Endothelial cell (in vitro differentiated cells): ENCODE results near the gene KCTD13. TPM values are rescaled to one million over a fixed set of nuclear protein-coding genes. Genes with fewer than 3 reads are reported as not detected.
"Not testable (repeated sequence)": the region's sequence is repeated elsewhere in the genome, so short reads cannot be mapped to it uniquely, and the experiment has no call there.

Experiments
- DNase-seq: peaks from one replicate; pipeline ENCODE4 v3.0.0; 2021; ENCODE audit warnings: low spot score
- H3K27ac Mint-ChIP-seq: one replicate; pipeline ENCODE4 v1.8.0; 2021; ENCODE audit warnings: mixed read lengths, inconsistent platforms; ENCODE audit not compliant: unreplicated experiment
- H3K27me3 Mint-ChIP-seq: one replicate; pipeline ENCODE4 v1.8.0; 2021; ENCODE audit warnings: mild to moderate bottlenecking, moderate library complexity, mixed read lengths, inconsistent platforms; ENCODE audit not compliant: unreplicated experiment
- H3K36me3 Mint-ChIP-seq: one replicate; pipeline ENCODE4 v1.8.0; 2021; ENCODE audit warnings: mild to moderate bottlenecking, low read depth, mixed read lengths, inconsistent platforms; ENCODE audit not compliant: unreplicated experiment
- H3K4me1 Mint-ChIP-seq: one replicate; pipeline ENCODE4 v1.8.0; 2021; ENCODE audit warnings: mild to moderate bottlenecking, mixed read lengths, inconsistent platforms; ENCODE audit not compliant: unreplicated experiment
- H3K4me3 Mint-ChIP-seq: one replicate; pipeline ENCODE4 v1.8.0; 2021; ENCODE audit warnings: mild to moderate bottlenecking, mixed read lengths, inconsistent platforms; ENCODE audit not compliant: unreplicated experiment
- H3K9me3 Mint-ChIP-seq: one replicate; pipeline ENCODE4 v1.8.0; 2021; ENCODE audit warnings: mixed read lengths, inconsistent platforms; ENCODE audit not compliant: unreplicated experiment
- total RNA-seq: library from RNA; stranded (reverse); fragmentation: NEBNext Ultra II Directional; extraction: Animal tissue kit (Norgen Biotek cat#: 25700); gene quantifications from one replicate; pipeline ENCODE4 v1.2.1, GENCODE V29; 2021; ENCODE audit not compliant: unreplicated experiment
- TF ChIP-seq, protein P1 (sequence below): fragments of 200-600 bp; sonication (generic); IDR thresholded peaks from one replicate; pipeline ENCODE4 v1.5.0; 2021; ENCODE audit warnings: antibody characterized with exemption; ENCODE audit not compliant: unreplicated experiment

KCTD13 gene
- total RNA-seq, 1 donor from 2014 or later: 25.8 TPM

DNA sequence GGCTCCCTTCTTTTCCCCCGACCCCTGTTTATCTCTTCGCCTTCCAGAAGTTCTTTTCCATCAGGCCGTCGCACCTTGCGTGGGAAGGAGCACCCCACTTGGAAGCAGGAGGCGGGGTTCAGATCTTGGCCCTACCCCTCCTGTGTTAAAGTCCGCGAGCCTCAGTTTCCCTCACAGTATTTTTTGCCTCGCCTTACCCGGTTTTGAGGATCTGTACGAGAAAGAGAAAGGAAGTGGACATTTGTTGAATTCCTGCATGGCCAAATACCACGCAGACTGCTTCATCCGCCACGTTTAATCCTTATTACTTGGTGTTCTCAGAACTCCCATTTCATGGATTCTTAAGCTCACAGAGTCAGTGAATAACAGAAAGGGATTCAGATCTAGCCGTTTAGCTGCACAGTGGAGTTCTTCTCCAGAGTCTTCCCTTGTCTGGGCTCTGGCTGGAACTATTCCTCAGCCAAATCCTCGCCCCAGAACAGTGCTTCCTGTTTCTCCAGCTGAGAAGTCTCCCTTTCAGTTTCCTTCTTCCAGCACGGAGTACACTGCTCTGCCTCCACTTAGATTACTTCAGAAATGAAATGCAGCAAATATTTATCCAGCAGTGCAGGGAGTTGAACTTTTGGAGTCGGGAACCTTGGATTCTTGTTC, 36.4 kb upstream of the KCTD13 start:
- peak; percentile 23 for DNase-seq
- peaks cover 13% of the 10 kb centered on the region for H3K27me3 Mint-ChIP-seq

DNA sequence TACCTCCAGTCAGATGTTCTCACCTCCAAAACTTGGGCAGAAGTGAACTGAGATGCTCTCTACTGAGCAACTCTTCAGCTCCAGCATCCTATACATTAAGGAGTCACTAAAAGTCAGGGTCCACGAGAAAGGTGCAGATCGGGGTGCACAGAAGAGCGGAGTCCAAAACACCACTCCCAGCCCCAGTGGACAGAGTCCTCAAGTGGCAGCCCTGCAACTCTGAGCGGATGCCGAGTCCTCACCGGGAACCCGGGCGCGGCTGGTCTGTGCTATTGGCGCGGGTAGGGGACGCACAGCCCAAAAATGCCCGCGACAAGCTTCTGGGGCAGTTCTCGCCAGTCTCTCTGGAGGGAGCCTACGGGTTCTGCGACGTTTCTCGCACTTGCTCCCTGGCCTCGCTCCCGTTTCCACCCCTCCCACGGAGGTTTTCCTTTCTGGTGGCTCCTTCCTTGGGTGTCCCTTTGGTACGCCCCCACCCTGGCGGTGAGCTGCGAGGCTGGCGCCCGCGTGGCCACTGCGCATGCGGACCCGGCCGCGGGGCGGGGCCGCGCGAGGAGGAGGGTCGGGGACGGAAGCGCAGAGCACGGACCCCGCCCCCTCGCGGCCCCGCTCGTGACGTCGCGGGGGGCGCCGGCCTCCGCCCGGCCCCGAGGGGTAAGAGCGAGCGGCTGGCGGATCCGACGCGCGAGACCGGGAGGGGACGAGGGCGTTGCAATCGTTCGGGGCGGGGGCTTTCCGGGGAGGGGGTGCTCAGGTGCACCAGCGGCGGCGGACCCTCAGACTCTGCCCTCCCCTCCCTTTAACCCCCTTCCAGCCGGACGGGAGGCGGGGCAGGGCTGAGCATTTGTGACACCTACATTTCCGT, 35.7 kb upstream of the KCTD13 start, which contains the start of gene TMEM219:
Gene TMEM219 (plus strand): TSS at position 601 of the 865 bp plus-strand sequence. CDS start 1,065 bp downstream, outside the sequence.
- peak; percentile 96 for DNase-seq
- Mint-ChIP-seq H3K27ac (peak within 1 kb of the TSS; percentile 98), H3K36me3 (peaks cover 6% of the 10 kb centered on the region), H3K4me3 (peak within 1 kb of the TSS; percentile 94), H3K9me3 (no peaks in the 10 kb centered on the region), H3K4me1 (peaks cover 26% of the 10 kb centered on the region), H3K27me3 (peaks cover 13% of the 10 kb centered on the region)
- TF ChIP-seq, protein P1, sequence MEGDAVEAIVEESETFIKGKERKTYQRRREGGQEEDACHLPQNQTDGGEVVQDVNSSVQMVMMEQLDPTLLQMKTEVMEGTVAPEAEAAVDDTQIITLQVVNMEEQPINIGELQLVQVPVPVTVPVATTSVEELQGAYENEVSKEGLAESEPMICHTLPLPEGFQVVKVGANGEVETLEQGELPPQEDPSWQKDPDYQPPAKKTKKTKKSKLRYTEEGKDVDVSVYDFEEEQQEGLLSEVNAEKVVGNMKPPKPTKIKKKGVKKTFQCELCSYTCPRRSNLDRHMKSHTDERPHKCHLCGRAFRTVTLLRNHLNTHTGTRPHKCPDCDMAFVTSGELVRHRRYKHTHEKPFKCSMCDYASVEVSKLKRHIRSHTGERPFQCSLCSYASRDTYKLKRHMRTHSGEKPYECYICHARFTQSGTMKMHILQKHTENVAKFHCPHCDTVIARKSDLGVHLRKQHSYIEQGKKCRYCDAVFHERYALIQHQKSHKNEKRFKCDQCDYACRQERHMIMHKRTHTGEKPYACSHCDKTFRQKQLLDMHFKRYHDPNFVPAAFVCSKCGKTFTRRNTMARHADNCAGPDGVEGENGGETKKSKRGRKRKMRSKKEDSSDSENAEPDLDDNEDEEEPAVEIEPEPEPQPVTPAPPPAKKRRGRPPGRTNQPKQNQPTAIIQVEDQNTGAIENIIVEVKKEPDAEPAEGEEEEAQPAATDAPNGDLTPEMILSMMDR: peak; percentile 48

More for the DNA sequence above, 36.4 kb upstream of the KCTD13 start:
- Mint-ChIP-seq H3K9me3 (no peaks in the 10 kb centered on the region), H3K27ac (peak overlapping the region; percentile 98), H3K4me3 (peak overlapping the region; percentile 94), H3K4me1 (peaks cover 26% of the 10 kb centered on the region), H3K36me3 (peaks cover 6% of the 10 kb centered on the region)
- TF ChIP-seq, protein P1: no peak

DNA sequence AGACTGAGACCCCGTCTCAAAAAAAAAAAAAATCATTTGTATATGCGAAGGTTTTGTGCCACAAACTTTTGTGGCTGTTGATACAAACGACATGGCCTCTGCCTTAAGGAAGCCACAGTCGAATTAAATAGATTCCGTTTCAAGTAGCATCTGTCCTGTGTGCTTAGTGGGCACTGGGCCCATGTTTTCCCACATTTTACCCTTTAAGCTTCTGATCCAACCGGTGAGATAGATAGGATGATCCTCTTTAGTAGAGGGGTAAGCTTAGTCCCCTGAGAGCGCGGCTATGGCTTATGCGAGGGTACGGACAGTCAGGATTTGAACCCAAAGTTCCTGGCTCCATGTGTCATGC, 35.1 kb upstream of the KCTD13 start:
- Mint-ChIP-seq H3K9me3 (no peaks in the 10 kb centered on the region), H3K36me3 (peaks cover 6% of the 10 kb centered on the region), H3K4me1 (peaks cover 25% of the 10 kb centered on the region), H3K27me3 (peaks cover 12% of the 10 kb centered on the region), H3K4me3 (peak overlapping the region; percentile 89), H3K27ac (peak overlapping the region; percentile 89)
- TF ChIP-seq, protein P1: no peak
- no peak for DNase-seq

DNA sequence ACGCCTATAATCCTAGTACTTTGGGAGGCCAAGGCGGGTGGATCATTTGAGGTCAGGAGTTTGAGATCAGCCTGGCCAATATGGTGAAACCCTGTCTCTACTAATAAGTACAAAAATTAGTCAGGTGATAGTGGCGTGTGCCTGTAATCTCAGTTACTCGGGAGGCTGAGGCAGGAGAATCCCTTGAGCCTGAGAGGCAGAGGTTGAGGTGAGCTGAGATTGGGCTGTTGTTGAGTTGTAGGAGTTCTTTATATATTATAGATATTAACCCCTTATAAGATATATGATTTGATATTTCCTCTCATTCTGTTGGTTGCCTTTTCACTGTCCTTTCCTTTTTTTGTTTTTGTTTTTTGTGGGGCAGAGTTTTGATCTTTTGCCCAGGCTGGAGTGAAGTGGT, 33.8 kb upstream of the KCTD13 start:
- H3K4me1 Mint-ChIP-seq: peaks cover 21% of the 10 kb centered on the region
- not testable (repeated sequence) for H3K4me3 Mint-ChIP-seq, H3K36me3 Mint-ChIP-seq, H3K9me3 Mint-ChIP-seq, DNase-seq, H3K27ac Mint-ChIP-seq, H3K27me3 Mint-ChIP-seq

DNA sequence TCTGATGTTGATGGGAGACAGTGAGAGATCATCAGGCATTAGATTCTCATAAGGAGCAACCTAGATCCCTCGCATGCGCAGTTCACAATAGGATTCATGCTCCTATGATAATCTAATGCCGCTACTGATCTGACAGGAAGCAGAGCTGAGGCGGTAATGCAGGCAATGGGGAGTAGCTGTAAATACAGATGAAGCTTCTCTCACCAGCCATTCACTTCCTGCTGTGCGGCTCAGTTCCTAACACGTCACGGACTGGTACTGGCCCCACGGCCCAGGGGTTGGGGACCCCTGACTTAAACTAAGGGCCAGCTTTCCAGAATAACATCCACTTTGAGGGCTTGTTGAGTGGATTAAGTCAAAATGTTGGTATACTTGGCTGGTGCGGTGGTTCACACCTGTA, 33.3 kb upstream of the KCTD13 start:
- no peaks in the 10 kb centered on the region for H3K9me3 Mint-ChIP-seq

More for the DNA sequence above, 33.3 kb upstream of the KCTD13 start:
- no peaks in the 10 kb centered on the region for H3K36me3 Mint-ChIP-seq
- peaks cover 9% of the 10 kb centered on the region for H3K27me3 Mint-ChIP-seq
- no peak overlapping the region for H3K27ac Mint-ChIP-seq
- peaks cover 18% of the 10 kb centered on the region for H3K4me1 Mint-ChIP-seq
- TF ChIP-seq, protein P1: no peak
- no peak for DNase-seq
- no peak overlapping the region for H3K4me3 Mint-ChIP-seq
